PC-9 (cell line): ENCODE measurements around the gene CACNA1A.

ENCODE experiments used
- CTCF ChIP-seq: fragments of 200-600 bp; sonication (generic); conservative IDR thresholded peaks from 2 replicates; pipeline ENCODE4 v1.6.1; 2017; ENCODE audit warnings: mixed run types, antibody characterized with exemption, mild to moderate bottlenecking, moderate library complexity
- EZH2 ChIP-seq: fragments of 200-600 bp; sonication (generic); IDR thresholded peaks from 2 replicates; pipeline ENCODE4 v1.8.0; 2017; ENCODE audit warnings: antibody characterized with exemption, low read depth

- peak; percentile 89 for TF ChIP-seq CTCF
- TF ChIP-seq EZH2: no peak
These were observed 229.0 kb downstream of the CACNA1A start for GRCh38 chr19:13277104-13277809.
